Erythroblast (primary cell): ENCODE results near the gene PACS2.

ENCODE experiments used
- GATA1 ChIP-seq: IDR thresholded peaks from 2 replicates; pipeline ENCODE4 v1.6.1; 2011; ENCODE audit warnings: low read depth, mild to moderate bottlenecking, control low read depth, low read length, moderate library complexity
- POLR2A ChIP-seq: IDR thresholded peaks from 2 replicates; pipeline ENCODE4 v1.6.1; 2011; ENCODE audit warnings: mild to moderate bottlenecking, low read length

GRCh38 chr14:105375635-105376057, 61.1 kb downstream of the PACS2 start:
- TF ChIP-seq POLR2A (no peak), GATA1 (no peak)
